HepG2 (cell line): ENCODE data around the gene NOC3L. TPM values are rescaled to one million over a fixed set of nuclear protein-coding genes. Genes with fewer than 3 reads are reported as not detected.

Experiments used
- ATAC-seq: fragments of 200-7000 bp; cut with Tn5 transposase; 3 replicates; pipeline ENCODE4 v1.9.1; 2020; ENCODE audit warnings: mild to moderate bottlenecking, moderate library complexity
- BruUV-seq: library from RNA; stranded (reverse); fragments of 400-500 nt; replicated peaks from 2 replicates; lab custom pipeline; 2021; lab: Mats Ljungman, UMichigan
- CTCF ChIA-PET: fragments of 300-600 bp; formaldehyde crosslinking; extraction: SDS; loops from one replicate; lab custom pipeline; 2021; ENCODE audit warnings: low total read pairs, inconsistent platforms, low intra/inter-chr PET ratio; lab: Yijun Ruan, JAX
- POLR2A ChIA-PET: fragments of 350-600 bp; sonication (Branson Sonifier 250); formaldehyde crosslinking; loops from one replicate; lab custom pipeline; 2020; ENCODE audit warnings: antibody characterized with exemption, inconsistent platforms; lab: Yijun Ruan, JAX
- DNase-seq: peaks from one replicate; pipeline ENCODE4 v3.0.0-alpha.2; 2015; ENCODE audit warnings: low spot score
- FAIRE-seq: peaks from 3 replicates; lab custom pipeline; 2011; peaks lifted over from hg19 to GRCh38; lab: Jason Lieb, UNC
- H2AFZ ChIP-seq: one replicate; pipeline ENCODE4 v1.6.1; 2011; ENCODE audit warnings: low read length, inconsistent platforms
- H3K27ac ChIP-seq: fragments of 300-600 bp; 3 replicates; pipeline ENCODE4 v1.8.0; 2011; ENCODE audit warnings: mixed run types, mild to moderate bottlenecking, mixed read lengths, low read length, inconsistent platforms; ENCODE audit not compliant: insufficient read depth; ENCODE audit errors: extremely low read length
- H3K27me3 ChIP-seq, 2 experiments: fragments of 200-600 bp in 1 of 2; 2 replicates in 1 of 2; 3 replicates in 1 of 2; pipeline versions ENCODE4 v1.6.0 to v1.8.0; 2011; ENCODE audit warnings: low read length in 2 of 2, mild to moderate bottlenecking in 2 of 2, moderate library complexity in 2 of 2, inconsistent platforms in 1 of 2; ENCODE audit not compliant: insufficient read depth in 2 of 2, control insufficient read depth in 1 of 2
- H3K36me3 ChIP-seq, 2 experiments: fragments of 200-600 bp in 1 of 2; replicated peaks in 1 of 2; 2 replicates in 1 of 2; 3 replicates in 1 of 2; pipeline versions ENCODE4 v1.5.1 to v1.8.0; 2011; ENCODE audit warnings: low read length in 2 of 2, inconsistent platforms in 1 of 2; ENCODE audit not compliant: insufficient read depth in 2 of 2, control insufficient read depth in 1 of 2
- H3K4me1 ChIP-seq: 2 replicates; pipeline ENCODE4 v1.5.1; 2012; ENCODE audit warnings: low read length, inconsistent platforms; ENCODE audit not compliant: insufficient read depth
- H3K4me2 ChIP-seq: 2 replicates; pipeline ENCODE4 v1.6.0; 2011; ENCODE audit warnings: low read depth, low read length, inconsistent platforms
- H3K4me3 ChIP-seq, 3 experiments: fragments of 200-600 bp in 1 of 3; sonication (generic), shearing (Covaris generic) in 1 of 3; replicated peaks in 1 of 3; 2 replicates each; pipeline ENCODE4 v1.5.1; 2011 to 2016; ENCODE audit warnings: low read length in 3 of 3, inconsistent platforms in 2 of 3, low read depth in 2 of 3, mild to moderate bottlenecking in 2 of 3, control low read depth in 1 of 3, mixed read lengths in 1 of 3; ENCODE audit not compliant: insufficient read depth in 1 of 3
- H3K79me2 ChIP-seq: one replicate; pipeline ENCODE4 v1.6.1; 2011; ENCODE audit warnings: low read length, inconsistent platforms; ENCODE audit not compliant: insufficient read depth
- H3K9ac ChIP-seq: 2 replicates; pipeline ENCODE4 v1.6.0; 2011; ENCODE audit warnings: mild to moderate bottlenecking, low read depth, low read length, inconsistent platforms; ENCODE audit not compliant: insufficient read depth
- H3K9me3 ChIP-seq: 2 replicates; pipeline ENCODE4 v1.5.1; 2012; ENCODE audit warnings: mild to moderate bottlenecking, low read length
- H4K20me1 ChIP-seq: 2 replicates; pipeline ENCODE4 v1.6.0; 2011; ENCODE audit warnings: inconsistent platforms, mild to moderate bottlenecking, low read length, moderate library complexity; ENCODE audit not compliant: insufficient read depth
- AKNA ChIP-seq: sonication (generic); formaldehyde crosslinking; IDR thresholded peaks from 2 replicates; pipeline ENCODE4 v1.4.0; 2020; ENCODE audit warnings: missing genetic modification reagents, borderline replicate concordance
- CENPX ChIP-seq: sonication (generic); formaldehyde crosslinking; IDR thresholded peaks from 2 replicates; pipeline ENCODE4 v1.9.0; 2021; ENCODE audit warnings: mild to moderate bottlenecking, missing genetic modification reagents, moderate library complexity
- CREBL2 ChIP-seq: sonication (generic); formaldehyde crosslinking; IDR thresholded peaks from 2 replicates; pipeline ENCODE4 v1.8.1; 2023; ENCODE audit warnings: missing genetic modification reagents, mild to moderate bottlenecking, borderline replicate concordance
- GABPA ChIP-seq, 2 experiments: IDR thresholded peaks; 2 replicates each; pipeline ENCODE4 v1.6.1; 2011 to 2016; ENCODE audit warnings: low read depth in 2 of 2, low read length in 1 of 2, missing biosample characterization in 1 of 2, missing genetic modification characterization in 1 of 2
- GMEB2 ChIP-seq: IDR thresholded peaks from 2 replicates; pipeline ENCODE4 v1.6.1; 2016; ENCODE audit warnings: missing biosample characterization, missing genetic modification reagents, low read depth
- KDM4B ChIP-seq: sonication (generic); formaldehyde crosslinking; IDR thresholded peaks from 2 replicates; pipeline ENCODE4 v1.4.0; 2020; ENCODE audit warnings: missing genetic modification reagents
- KLF16 ChIP-seq, 2 experiments: sonication (generic) in 1 of 2; formaldehyde crosslinking in 1 of 2; IDR thresholded peaks; 2 replicates each; pipeline versions ENCODE4 v1.6.1 to v1.8.0; 2016 to 2023; ENCODE audit warnings: missing genetic modification reagents in 2 of 2, missing compliant biosample characterization in 1 of 2
- MED8 ChIP-seq: sonication (generic); formaldehyde crosslinking; IDR thresholded peaks from 2 replicates; pipeline ENCODE4 v1.8.1; 2023; ENCODE audit warnings: mild to moderate bottlenecking, missing genetic modification reagents; ENCODE audit not compliant: insufficient replicate concordance
- MIXL1 ChIP-seq: IDR thresholded peaks from 2 replicates; pipeline ENCODE4 v1.6.1; 2016
- ZFP41 ChIP-seq: sonication (generic); formaldehyde crosslinking; IDR thresholded peaks from 2 replicates; pipeline ENCODE4 v1.4.0; 2020; ENCODE audit warnings: mild to moderate bottlenecking, missing genetic modification reagents, borderline replicate concordance
- ZNF616 ChIP-seq: sonication (generic); formaldehyde crosslinking; IDR thresholded peaks from 2 replicates; pipeline ENCODE4 v1.5.0; 2020; ENCODE audit warnings: low read depth, mild to moderate bottlenecking, missing genetic modification reagents
- WGBS: methylation state at CpG from one replicate; pipeline ENCODE4 v1.1.6; 2017; ENCODE audit warnings: low lambda C conversion rate; 5-methylcytosine and 5-hydroxymethylcytosine counted together
- in situ Hi-C: cut with HindIII; loops from 2 replicates; pipeline ENCODE4 v1.10.0; 2017; ENCODE audit warnings: low pct_unique_long_range_greater_than_20kb; ENCODE audit not compliant: extremely low pct_ligation_motif_present
- intact Hi-C: fragments of 100-400 bp; cut with micrococcal nuclease; formaldehyde crosslinking; loops from one replicate; pipeline ENCODE4 v1.10.0; 2022; ENCODE audit not compliant: unreplicated experiment
- polyA plus RNA-seq, 8 experiments: library from polyadenylated mRNA; depleted of rRNA in 3 of 8; stranded (reverse) in 7 of 8; unstranded in 1 of 8; fragments of >200 nt; fragmentation: Illumina TruSeq in 4 of 8; extraction: Trizol in 4 of 8; gene quantifications; 2 replicates each; pipeline versions ENCODE4 v1.2.1 to v1.2.3, GENCODE V29; 2011 to 2016; ENCODE audit warnings: low read depth in 4 of 8, missing spikeins in 1 of 8, mixed read lengths in 1 of 8; ENCODE audit not compliant: insufficient read depth in 1 of 8
- total RNA-seq, 5 experiments: library from RNA; depleted of rRNA; stranded (reverse); fragments of >200 nt; fragmentation: Illumina TruSeq; extraction: Trizol; gene quantifications; 2 replicates each; pipeline ENCODE4 v1.2.3, GENCODE V29; 2016; ENCODE audit warnings: low read depth in 1 of 5
- TF ChIP-seq, protein P1 (sequence below): sonication (generic); formaldehyde crosslinking; IDR thresholded peaks from 2 replicates; pipeline ENCODE4 v1.4.0; 2020; ENCODE audit warnings: missing genetic modification reagents, mild to moderate bottlenecking, borderline replicate concordance
- TF ChIP-seq, protein P2 (sequence below): sonication (generic); formaldehyde crosslinking; IDR thresholded peaks from 2 replicates; pipeline ENCODE4 v1.4.0; 2020; ENCODE audit warnings: missing genetic modification reagents

Gene NOC3L
- total and polyA plus RNA-seq, 2 of the 13 experiments (the other 11 are each of a cell fraction or from before 2014, with no cell fraction given): 7.8 to 36.6 TPM

DNA sequence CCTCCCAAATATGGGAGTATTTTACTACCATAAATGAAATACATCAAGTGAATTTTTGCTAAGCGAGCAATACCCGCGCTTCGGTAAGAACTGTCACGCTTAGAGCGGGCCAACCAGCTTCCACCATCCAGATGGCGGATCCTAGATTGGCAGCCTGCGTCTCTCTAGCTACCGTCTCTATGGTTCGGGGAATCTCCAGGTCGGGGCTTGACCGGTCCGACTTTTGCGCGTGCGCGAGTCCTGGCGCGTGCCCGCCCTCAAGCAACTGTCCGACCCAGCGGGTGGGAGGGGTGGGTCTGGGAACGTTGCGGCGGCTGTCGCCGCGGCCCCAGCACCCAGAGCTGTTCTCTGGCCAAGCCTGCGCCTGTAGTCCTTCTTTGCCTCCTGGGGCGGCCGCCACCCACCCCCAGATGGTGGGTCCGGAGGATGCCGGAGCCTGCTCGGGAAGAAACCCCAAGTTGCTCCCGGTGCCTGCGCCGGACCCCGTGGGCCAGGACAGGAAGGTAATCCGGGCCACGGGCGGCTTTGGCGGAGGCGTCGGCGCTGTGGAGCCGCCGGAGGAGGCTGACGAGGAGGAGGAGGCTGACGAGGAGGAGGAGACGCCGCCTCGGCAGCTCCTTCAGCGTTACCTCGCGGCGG lies 39.6 kb upstream of the NOC3L start, which contains the start of gene TBC1D12 (continued):
- TF ChIP-seq, protein P1, sequence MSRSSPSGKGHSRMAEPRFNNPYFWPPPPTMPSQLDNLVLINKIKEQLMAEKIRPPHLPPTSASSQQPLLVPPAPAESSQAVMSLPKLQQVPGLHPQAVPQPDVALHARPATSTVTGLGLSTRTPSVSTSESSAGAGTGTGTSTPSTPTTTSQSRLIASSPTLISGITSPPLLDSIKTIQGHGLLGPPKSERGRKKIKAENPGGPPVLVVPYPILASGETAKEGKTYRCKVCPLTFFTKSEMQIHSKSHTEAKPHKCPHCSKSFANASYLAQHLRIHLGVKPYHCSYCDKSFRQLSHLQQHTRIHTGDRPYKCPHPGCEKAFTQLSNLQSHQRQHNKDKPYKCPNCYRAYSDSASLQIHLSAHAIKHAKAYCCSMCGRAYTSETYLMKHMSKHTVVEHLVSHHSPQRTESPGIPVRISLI: no peak
- TF ChIP-seq GABPA (IDR thresholded peaks at IDR 0.05; ENCODE audit: low read depth, low read length) (peak; percentile 38), GABPA (CRISPR knock-in tag; IDR thresholded peaks at IDR 0.05; ENCODE audit: low read depth) (peak; percentile 84), CENPX (no peak), AKNA (0 out of 2 replicates have a peak, but pooled peaks have one; percentile 37), MED8 (peak; percentile 57)

GRCh38 chr10:94398762-94399161 lies 36.0 kb upstream of the NOC3L start:
- H3K4me2 ChIP-seq: no peak overlapping the region
- CTCF ChIA-PET: no interaction called here
- no peak overlapping the region for H3K9ac ChIP-seq
- peaks cover 0 to 3% of the 10 kb centered on the region in 2 experiments; a peak in 1 of 5 replicates for H3K27me3 ChIP-seq
- in situ Hi-C loops (no loop called here), intact Hi-C loops (no loop called here)
- no peak for FAIRE-seq
- H3K27ac ChIP-seq: no peak overlapping the region
- H3K79me2 ChIP-seq: peaks cover 3% of the 10 kb centered on the region
- no peaks in the 10 kb centered on the region for H3K9me3 ChIP-seq
- 50% methylated on average over 6 of the region's 6 CpGs for WGBS
- no peak for DNase-seq
- H3K4me1 ChIP-seq: peaks cover 27% of the 10 kb centered on the region
- POLR2A ChIA-PET: no interaction called here
- H3K4me3 ChIP-seq: no peak overlapping the region
- no peak for ATAC-seq
- H4K20me1 ChIP-seq: no peaks in the 10 kb centered on the region
- H3K36me3 ChIP-seq: no peaks in the 10 kb centered on the region
- no peak overlapping the region for H2AFZ ChIP-seq
- no TSS peak for BruUV-seq
- TF ChIP-seq KLF16 (CRISPR knock-in tag; IDR thresholded peaks at IDR 0.05) (no peak), ZNF616 (CRISPR knock-in tag) (no peak), ZFP41 (CRISPR knock-in tag) (no peak), GMEB2 (CRISPR knock-in tag) (no peak), MIXL1 (no peak), CREBL2 (CRISPR knock-in tag) (no peak), KDM4B (CRISPR knock-in tag) (no peak)
- TF ChIP-seq, protein P2, sequence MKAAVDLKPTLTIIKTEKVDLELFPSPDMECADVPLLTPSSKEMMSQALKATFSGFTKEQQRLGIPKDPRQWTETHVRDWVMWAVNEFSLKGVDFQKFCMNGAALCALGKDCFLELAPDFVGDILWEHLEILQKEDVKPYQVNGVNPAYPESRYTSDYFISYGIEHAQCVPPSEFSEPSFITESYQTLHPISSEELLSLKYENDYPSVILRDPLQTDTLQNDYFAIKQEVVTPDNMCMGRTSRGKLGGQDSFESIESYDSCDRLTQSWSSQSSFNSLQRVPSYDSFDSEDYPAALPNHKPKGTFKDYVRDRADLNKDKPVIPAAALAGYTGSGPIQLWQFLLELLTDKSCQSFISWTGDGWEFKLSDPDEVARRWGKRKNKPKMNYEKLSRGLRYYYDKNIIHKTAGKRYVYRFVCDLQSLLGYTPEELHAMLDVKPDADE (CRISPR knock-in tag): no peak
